Measurements from ENCODE around the gene SPECC1.

GRCh38 chr17:20284570-20285295 lies 275.6 kb downstream of the SPECC1 start:
- no peak for TF ChIP-seq SMC3 (IDR thresholded peaks at IDR 0.05; ENCODE audit: low read depth, low read length)
- TF ChIP-seq, protein P1, sequence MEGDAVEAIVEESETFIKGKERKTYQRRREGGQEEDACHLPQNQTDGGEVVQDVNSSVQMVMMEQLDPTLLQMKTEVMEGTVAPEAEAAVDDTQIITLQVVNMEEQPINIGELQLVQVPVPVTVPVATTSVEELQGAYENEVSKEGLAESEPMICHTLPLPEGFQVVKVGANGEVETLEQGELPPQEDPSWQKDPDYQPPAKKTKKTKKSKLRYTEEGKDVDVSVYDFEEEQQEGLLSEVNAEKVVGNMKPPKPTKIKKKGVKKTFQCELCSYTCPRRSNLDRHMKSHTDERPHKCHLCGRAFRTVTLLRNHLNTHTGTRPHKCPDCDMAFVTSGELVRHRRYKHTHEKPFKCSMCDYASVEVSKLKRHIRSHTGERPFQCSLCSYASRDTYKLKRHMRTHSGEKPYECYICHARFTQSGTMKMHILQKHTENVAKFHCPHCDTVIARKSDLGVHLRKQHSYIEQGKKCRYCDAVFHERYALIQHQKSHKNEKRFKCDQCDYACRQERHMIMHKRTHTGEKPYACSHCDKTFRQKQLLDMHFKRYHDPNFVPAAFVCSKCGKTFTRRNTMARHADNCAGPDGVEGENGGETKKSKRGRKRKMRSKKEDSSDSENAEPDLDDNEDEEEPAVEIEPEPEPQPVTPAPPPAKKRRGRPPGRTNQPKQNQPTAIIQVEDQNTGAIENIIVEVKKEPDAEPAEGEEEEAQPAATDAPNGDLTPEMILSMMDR (conservative IDR thresholded peaks at IDR 0.05; ENCODE audit: low read depth, low read length) = no peak

All from IMR-90 (cell line).